K562 (cell line): ENCODE data around the gene HMOX2. TPM values are rescaled to one million over a fixed set of nuclear protein-coding genes. Genes with fewer than 3 reads are reported as not detected.

Source experiments
- DNMT1 ChIP-seq: fragments of 450-650 bp; IDR thresholded peaks from 2 replicates; pipeline ENCODE4 v1.6.1; 2016; ENCODE audit warnings: antibody characterized with exemption, mild to moderate bottlenecking
- ELF2 ChIP-seq: fragments of 250-450 bp; sonication (Bioruptor Pico); IDR thresholded peaks from 2 replicates; pipeline ENCODE4 v1.5.0; 2021; ENCODE audit warnings: mild to moderate bottlenecking
- GTF2F1 ChIP-seq: IDR thresholded peaks from 2 replicates; pipeline ENCODE4 v1.6.1; 2011; ENCODE audit warnings: low read depth, low read length, improper control_type of control experiment
- MEF2D ChIP-seq: conservative IDR thresholded peaks from 2 replicates; pipeline ENCODE4 v1.6.1; 2016; ENCODE audit warnings: low read depth, missing genetic modification characterization, missing compliant biosample characterization
- MTA2 ChIP-seq: fragments of 450-650 bp; IDR thresholded peaks from 2 replicates; pipeline ENCODE4 v1.6.1; 2016; ENCODE audit warnings: low read depth
- REST ChIP-seq, 2 experiments: fragments of 450-650 bp; formaldehyde crosslinking in 1 of 2; IDR thresholded peaks; 2 replicates each; pipeline versions ENCODE4 v1.4.0 to v1.6.1; 2014 to 2020; ENCODE audit warnings: mild to moderate bottlenecking in 2 of 2, borderline replicate concordance in 1 of 2, low read depth in 1 of 2
- TCF15 ChIP-seq: fragments of 250-450 bp; sonication (Bioruptor Pico); IDR thresholded peaks from 2 replicates; pipeline ENCODE4 v1.8.0; 2022; ENCODE audit warnings: moderate library complexity, mild to moderate bottlenecking, inconsistent platforms
- TCF7L2 ChIP-seq: fragments of 150-350 bp; IDR thresholded peaks from 2 replicates; pipeline ENCODE4 v1.6.1; 2016; ENCODE audit warnings: low read depth, mild to moderate bottlenecking, low read length, moderate library complexity
- USF2 ChIP-seq: sonication (generic); formaldehyde crosslinking; IDR thresholded peaks from 2 replicates; pipeline ENCODE4 v1.5.0; 2020; ENCODE audit warnings: missing genetic modification reagents
- ZC3H4 ChIP-seq: sonication (generic); formaldehyde crosslinking; IDR thresholded peaks from 2 replicates; pipeline ENCODE4 v1.9.0; 2021; ENCODE audit warnings: missing genetic modification reagents, borderline replicate concordance
- ZFX ChIP-seq: sonication (generic); formaldehyde crosslinking; IDR thresholded peaks from 2 replicates; pipeline ENCODE4 v1.8.0; 2022; ENCODE audit warnings: mild to moderate bottlenecking, missing genetic modification reagents, moderate library complexity
- ZNF23 ChIP-seq: fragments of 250-450 bp; sonication (Bioruptor Pico); IDR thresholded peaks from 2 replicates; pipeline ENCODE4 v1.4.0; 2020; ENCODE audit warnings: mild to moderate bottlenecking
- ZNF41 ChIP-seq: fragments of 250-450 bp; sonication (Bioruptor Pico); conservative IDR thresholded peaks from 2 replicates; pipeline ENCODE4 v1.4.0; 2020; ENCODE audit warnings: mild to moderate bottlenecking
- polyA plus RNA-seq, 8 experiments: library from polyadenylated mRNA; depleted of rRNA in 4 of 8; stranded (reverse) in 5 of 8; unstranded in 3 of 8; fragments of >200 nt; fragmentation: Nextera tagmentation in 2 of 8; fragmentation: Illumina TruSeq in 1 of 8; extraction: Ambion mirVana in 2 of 8; extraction: Trizol in 1 of 8; gene quantifications; 2 replicates each; pipeline versions ENCODE4 v1.2.1 to v1.2.3, GENCODE V29; 2011 to 2014; ENCODE audit warnings: inconsistent platforms in 1 of 8, missing spikeins in 1 of 8
- total RNA-seq, 7 experiments: library from RNA; depleted of rRNA in 6 of 7; stranded (reverse); fragments of >200 nt in 6 of 7; fragmentation: Illumina TruSeq in 2 of 7; extraction: Trizol in 2 of 7; gene quantifications; 2 replicates each; pipeline versions ENCODE4 v1.2.1 to v1.2.3, GENCODE V29; 2011 to 2021; ENCODE audit warnings: low replicate concordance in 1 of 7
- TF ChIP-seq, protein P1 (sequence below): sonication (generic); IDR thresholded peaks from 2 replicates; pipeline ENCODE4 v1.6.1; 2016
- TF ChIP-seq, protein P2 (sequence below), 2 experiments: fragments of 200-800 bp in 1 of 2; sonication (Bioruptor generic) in 1 of 2; sonication (generic) in 1 of 2; formaldehyde crosslinking in 1 of 2; IDR thresholded peaks in 1 of 2; conservative IDR thresholded peaks in 1 of 2; 2 replicates each; pipeline versions ENCODE4 v1.5.0 to v1.6.1; 2016 to 2020; ENCODE audit warnings: missing compliant biosample characterization in 1 of 2, missing genetic modification characterization in 1 of 2, missing genetic modification reagents in 1 of 2

HMOX2 gene
- total and polyA plus RNA-seq, 9 of the 15 experiments (the other 6 are each of a cell fraction or from before 2014, with no cell fraction given) = 26.8 to 87.4 (median 57.4) TPM

DNA sequence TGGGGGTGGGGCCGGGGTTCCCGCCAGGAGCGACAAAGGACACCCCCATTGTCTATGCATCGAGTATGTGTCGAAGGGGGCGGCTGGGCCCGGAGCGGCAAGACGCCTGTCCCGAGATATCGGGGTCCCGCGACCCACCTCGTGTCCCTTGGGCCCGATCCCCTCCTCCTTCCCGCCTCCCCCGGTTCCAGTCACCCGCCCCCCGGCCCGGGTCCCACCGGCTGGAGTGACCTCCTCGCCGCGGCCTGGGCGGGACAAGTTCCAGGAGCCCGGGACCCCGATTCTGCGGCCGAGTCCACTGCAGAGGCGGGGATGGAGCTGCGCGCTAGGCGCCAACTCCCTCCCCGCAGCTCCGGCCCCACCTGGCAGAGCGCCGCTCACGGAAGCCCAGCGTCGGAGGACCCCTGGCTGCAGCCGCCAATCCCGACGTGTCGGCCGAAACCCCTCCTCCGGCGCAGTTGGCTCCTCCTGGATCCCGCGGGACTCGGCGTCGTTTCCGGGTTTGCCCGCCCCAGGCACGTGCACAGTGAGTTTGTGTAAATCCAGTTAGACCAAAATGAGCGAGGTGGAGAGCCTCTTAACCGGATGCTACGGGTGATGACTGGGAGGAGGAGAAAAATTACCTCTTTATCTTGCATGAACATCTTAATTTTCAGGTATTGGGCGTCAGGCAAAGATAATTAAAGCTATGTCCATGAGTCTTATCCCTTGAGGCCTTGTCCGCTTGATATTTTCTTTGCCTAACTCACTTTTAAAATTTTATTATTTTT is 1.8 kb upstream of the HMOX2 start, which contains the start of gene NMRAL1 (continued):
- TF ChIP-seq REST (IDR thresholded peaks at IDR 0.05; ENCODE audit: borderline replicate concordance) (peak; percentile 27; the same call in 1 of the 2 replicates), REST (CRISPR knock-in tag; IDR thresholded peaks at IDR 0.05; ENCODE audit: low read depth) (no peak), GTF2F1 (peak; percentile 44; the same call in 1 of the 2 replicates), USF2 (CRISPR knock-in tag) (peak; percentile 80), MEF2D (tag) (no peak), ZC3H4 (CRISPR knock-in tag) (no peak), TCF7L2 (no peak), ZNF41 (CRISPR knock-in tag) (no peak), TCF15 (CRISPR knock-in tag) (no peak), MTA2 (no peak), ZNF23 (CRISPR knock-in tag) (no peak), ELF2 (CRISPR knock-in tag) (peak; percentile 94), DNMT1 (no peak), ZFX (CRISPR knock-in tag) (peak; percentile 78)
- TF ChIP-seq, protein P1, sequence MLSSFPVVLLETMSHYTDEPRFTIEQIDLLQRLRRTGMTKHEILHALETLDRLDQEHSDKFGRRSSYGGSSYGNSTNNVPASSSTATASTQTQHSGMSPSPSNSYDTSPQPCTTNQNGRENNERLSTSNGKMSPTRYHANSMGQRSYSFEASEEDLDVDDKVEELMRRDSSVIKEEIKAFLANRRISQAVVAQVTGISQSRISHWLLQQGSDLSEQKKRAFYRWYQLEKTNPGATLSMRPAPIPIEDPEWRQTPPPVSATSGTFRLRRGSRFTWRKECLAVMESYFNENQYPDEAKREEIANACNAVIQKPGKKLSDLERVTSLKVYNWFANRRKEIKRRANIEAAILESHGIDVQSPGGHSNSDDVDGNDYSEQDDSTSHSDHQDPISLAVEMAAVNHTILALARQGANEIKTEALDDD = peak; percentile 63; the same call in 1 of the 2 replicates
- TF ChIP-seq, protein P2, sequence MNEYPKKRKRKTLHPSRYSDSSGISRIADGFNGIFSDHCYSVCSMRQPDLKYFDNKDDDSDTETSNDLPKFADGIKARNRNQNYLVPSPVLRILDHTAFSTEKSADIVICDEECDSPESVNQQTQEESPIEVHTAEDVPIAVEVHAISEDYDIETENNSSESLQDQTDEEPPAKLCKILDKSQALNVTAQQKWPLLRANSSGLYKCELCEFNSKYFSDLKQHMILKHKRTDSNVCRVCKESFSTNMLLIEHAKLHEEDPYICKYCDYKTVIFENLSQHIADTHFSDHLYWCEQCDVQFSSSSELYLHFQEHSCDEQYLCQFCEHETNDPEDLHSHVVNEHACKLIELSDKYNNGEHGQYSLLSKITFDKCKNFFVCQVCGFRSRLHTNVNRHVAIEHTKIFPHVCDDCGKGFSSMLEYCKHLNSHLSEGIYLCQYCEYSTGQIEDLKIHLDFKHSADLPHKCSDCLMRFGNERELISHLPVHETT (CRISPR knock-in tag; conservative IDR thresholded peaks at IDR 0.05 in 1 of 2, IDR thresholded peaks at IDR 0.05 in 1 of 2) = peak in 1 of 2 experiments; percentile 61; a peak in 1 of 4 replicates
